Transverse colon (tissue), 4 donors: ENCODE data around the gene DHRS13.

ENCODE experiments used
- CTCF ChIP-seq, 5 experiments: fragments of 200-600 bp in 3 of 5; fragments of 450-650 bp in 2 of 5; sonication (generic) in 3 of 5; IDR thresholded peaks; 1 replicate in 2 of 5; 2 replicates in 3 of 5; pipeline ENCODE4 v1.5.1; 2016 to 2017; ENCODE audit warnings: antibody characterized with exemption in 5 of 5, inconsistent platforms in 3 of 5, mild to moderate bottlenecking in 2 of 5, moderate library complexity in 1 of 5
- EP300 ChIP-seq: sonication (generic); formaldehyde crosslinking; IDR thresholded peaks from one replicate; pipeline ENCODE4 v1.6.1; 2017; ENCODE audit warnings: antibody characterized with exemption, low read depth
- POLR2A ChIP-seq: fragments of 450-650 bp; IDR thresholded peaks from one replicate; pipeline ENCODE4 v1.6.1; 2016; ENCODE audit warnings: antibody characterized with exemption, mild to moderate bottlenecking, moderate library complexity
- POLR2AphosphoS5 ChIP-seq, 3 donors: sonication (generic); formaldehyde crosslinking; IDR thresholded peaks; one replicate each; pipeline ENCODE4 v1.6.1; 2016; ENCODE audit warnings: antibody characterized with exemption in 3 of 3

GRCh38 chr17:28863953-28864352, 38.9 kb downstream of the DHRS13 start:
- TF ChIP-seq CTCF (IDR thresholded peaks at IDR 0.05) (no peak), POLR2A (no peak), EP300 (no peak), POLR2AphosphoS5 (IDR thresholded peaks at IDR 0.05) (no peak)
